Measurements from ENCODE around the gene LIN28A.

The LIN28A gene

GRCh38 chr1:26405281-26405915, 5.2 kb upstream of the LIN28A start:
- Histone ChIP-seq H3K4me3 (replicated peaks; ENCODE audit: insufficient read depth, low read length) (no peak overlapping the region), H3K27ac (replicated peaks) (no peak overlapping the region), H3K27me3 (ENCODE audit: insufficient read depth, poor library complexity, severe bottlenecking) (peaks cover 14% of the 10 kb centered on the region)
- DNase-seq (ENCODE audit: low read depth in 1 of 2, low spot score in 1 of 2) = no peak
- TF ChIP-seq SPI1 (IDR thresholded peaks at IDR 0.05; ENCODE audit: borderline replicate concordance, low read depth) = no peak
- TF ChIP-seq REST (IDR thresholded peaks at IDR 0.05; ENCODE audit: insufficient replicate concordance, low read depth) = no peak
- TF ChIP-seq CTCF (IDR thresholded peaks at IDR 0.05; ENCODE audit: insufficient read depth, low read length) = no peak
- no peak for TF ChIP-seq GABPA (IDR thresholded peaks at IDR 0.05; ENCODE audit: low read depth)

GRCh38 chr1:26408604-26409003, 2.0 kb upstream of the LIN28A start:
- no peak overlapping the region for H3K27ac ChIP-seq (replicated peaks)
- peak in 1 of 2 experiments; percentile 65 for DNase-seq (ENCODE audit: low read depth in 1 of 2, low spot score in 1 of 2)
- peaks cover 44% of the 10 kb centered on the region for H3K27me3 ChIP-seq (ENCODE audit: insufficient read depth, poor library complexity, severe bottlenecking)
- TF ChIP-seq POLR2AphosphoS5 (IDR thresholded peaks at IDR 0.05; ENCODE audit: low read depth) (no peak), SPI1 (IDR thresholded peaks at IDR 0.05; ENCODE audit: borderline replicate concordance, low read depth) (no peak), CTCF (IDR thresholded peaks at IDR 0.05; ENCODE audit: insufficient read depth, low read length) (no peak), GABPA (IDR thresholded peaks at IDR 0.05; ENCODE audit: low read depth) (no peak), REST (IDR thresholded peaks at IDR 0.05; ENCODE audit: insufficient replicate concordance, low read depth) (peak; percentile 100)
- H3K4me3 ChIP-seq (replicated peaks; ENCODE audit: insufficient read depth, low read length) = no peak overlapping the region

GRCh38 chr1:26409191-26409807, 1.3 kb upstream of the LIN28A start:
- Histone ChIP-seq H3K27ac (replicated peaks) (no peak overlapping the region), H3K27me3 (ENCODE audit: insufficient read depth, poor library complexity, severe bottlenecking) (peaks cover 50% of the 10 kb centered on the region), H3K4me3 (replicated peaks; ENCODE audit: insufficient read depth, low read length) (no peak overlapping the region)
- no peak for TF ChIP-seq GABPA (IDR thresholded peaks at IDR 0.05; ENCODE audit: low read depth)
- TF ChIP-seq POLR2AphosphoS5 (IDR thresholded peaks at IDR 0.05; ENCODE audit: low read depth) = no peak
- no peak for TF ChIP-seq SPI1 (IDR thresholded peaks at IDR 0.05; ENCODE audit: borderline replicate concordance, low read depth)
- TF ChIP-seq REST (IDR thresholded peaks at IDR 0.05; ENCODE audit: insufficient replicate concordance, low read depth) = no peak
- TF ChIP-seq CTCF (IDR thresholded peaks at IDR 0.05; ENCODE audit: insufficient read depth, low read length) = no peak
- DNase-seq (ENCODE audit: low read depth in 1 of 2, low spot score in 1 of 2) = peak in 1 of 2 experiments; percentile 25
